ENCODE data around the gene FBXO31.
A peak's percentile ranks its signal among the peaks of the same experiment; 100 is the strongest.

DNA sequence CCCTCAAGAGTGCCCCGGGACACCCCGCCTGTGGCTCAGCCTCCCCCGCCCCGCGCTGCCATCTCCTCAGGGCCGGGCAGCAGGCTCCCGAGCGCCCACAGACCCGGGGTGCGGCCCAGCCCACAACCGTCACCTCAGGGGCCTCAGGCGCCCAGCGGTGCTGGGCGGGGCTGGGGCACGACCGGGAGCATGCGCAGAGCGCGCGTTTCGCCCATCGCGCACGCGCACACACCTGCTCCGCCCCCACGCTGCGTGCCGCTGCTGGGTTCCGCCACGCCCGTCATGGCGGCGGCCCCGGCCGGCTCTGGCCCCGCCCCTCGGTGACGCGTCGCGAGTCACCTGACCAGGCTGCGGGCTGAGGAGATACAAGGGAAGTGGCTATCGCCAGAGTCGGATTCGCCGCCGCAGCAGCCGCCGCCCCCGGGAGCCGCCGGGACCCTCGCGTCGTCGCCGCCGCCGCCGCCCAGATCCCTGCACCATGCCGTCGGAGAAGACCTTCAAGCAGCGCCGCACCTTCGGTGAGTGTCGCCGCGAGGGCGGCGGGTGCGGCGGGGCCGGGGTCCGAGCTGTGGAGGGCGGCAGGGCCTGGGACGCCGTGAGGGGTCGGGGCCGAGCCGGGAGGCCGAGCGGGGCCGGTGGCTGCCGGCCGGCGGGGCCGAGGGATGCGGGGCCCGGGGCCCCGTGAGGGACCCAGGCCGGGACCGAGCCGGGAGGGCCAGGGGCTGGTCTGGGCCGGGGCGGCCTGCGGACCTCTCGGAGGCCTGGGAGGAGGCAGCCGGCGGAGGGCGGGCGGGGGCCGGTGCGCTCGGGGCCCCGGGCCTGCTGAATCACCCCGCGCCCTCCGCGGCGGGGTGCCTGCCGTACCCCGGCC lies 8.6 kb upstream of the FBXO31 start, which contains the start of gene MAP1LC3B:
- TF ChIP-seq POLR2AphosphoS5 (IDR thresholded peaks at IDR 0.05) (peak; percentile 100), CTCF (IDR thresholded peaks at IDR 0.05) (peak in 4 of 6 experiments; percentile 1 to 48 (median 11)), EP300 (IDR thresholded peaks at IDR 0.05) (peak in 1 of 4 donors; percentile 98), POLR2A (IDR thresholded peaks at IDR 0.05) (peak; percentile 57 to 100 (median 98))
